Ishikawa (cell line): ENCODE results near the gene NHS.

Experiments
- CEBPB ChIP-seq: IDR thresholded peaks from 2 replicates; pipeline ENCODE4 v1.6.1; 2012
- CREB1 ChIP-seq: IDR thresholded peaks from 2 replicates; pipeline ENCODE4 v1.6.1; 2012; ENCODE audit warnings: low read depth
- EGR1 ChIP-seq: IDR thresholded peaks from 2 replicates; pipeline ENCODE4 v1.6.1; 2012
- EP300 ChIP-seq: IDR thresholded peaks from 2 replicates; pipeline ENCODE4 v1.6.1; 2012; ENCODE audit warnings: borderline replicate concordance
- FOXM1 ChIP-seq: IDR thresholded peaks from 2 replicates; pipeline ENCODE4 v1.6.1; 2012; ENCODE audit warnings: low read depth, borderline replicate concordance
- MAX ChIP-seq: IDR thresholded peaks from 2 replicates; pipeline ENCODE4 v1.6.1; 2012
- NFIC ChIP-seq: IDR thresholded peaks from 2 replicates; pipeline ENCODE4 v1.6.1; 2012
- RAD21 ChIP-seq: IDR thresholded peaks from 2 replicates; pipeline ENCODE4 v1.6.1; 2012; ENCODE audit warnings: low read depth
- REST ChIP-seq: IDR thresholded peaks from 2 replicates; pipeline ENCODE4 v1.6.1; 2012; ENCODE audit warnings: low read depth, mild to moderate bottlenecking
- TAF1 ChIP-seq: IDR thresholded peaks from 2 replicates; pipeline ENCODE4 v1.6.1; 2012; ENCODE audit warnings: low read depth, mild to moderate bottlenecking
- TCF12 ChIP-seq: IDR thresholded peaks from 2 replicates; pipeline ENCODE4 v1.6.1; 2012; ENCODE audit warnings: low read depth
- TEAD4 ChIP-seq: IDR thresholded peaks from 2 replicates; pipeline ENCODE4 v1.6.1; 2012
- USF1 ChIP-seq: IDR thresholded peaks from 2 replicates; pipeline ENCODE4 v1.6.1; 2012
- YY1 ChIP-seq: IDR thresholded peaks from 2 replicates; pipeline ENCODE4 v1.6.1; 2012; ENCODE audit warnings: low read depth
- ZBTB7A ChIP-seq: IDR thresholded peaks from 2 replicates; pipeline ENCODE4 v1.6.1; 2012; ENCODE audit warnings: low read depth

Gene NHS

GRCh38 chrX:17747692-17748091 lies 372.7 kb downstream of the NHS start:
- TF ChIP-seq EGR1 (no peak), TAF1 (no peak), CEBPB (no peak), CREB1 (no peak), MAX (no peak), USF1 (no peak)

- no peak for TF ChIP-seq TEAD4
- no peak for TF ChIP-seq RAD21
- TF ChIP-seq MAX, result no peak
- no peak for TF ChIP-seq USF1
- no peak for TF ChIP-seq EP300
- TF ChIP-seq FOXM1, result no peak
- TF ChIP-seq NFIC, result no peak
- no peak for TF ChIP-seq ZBTB7A
- no peak for TF ChIP-seq REST
- no peak for TF ChIP-seq TAF1
- TF ChIP-seq CREB1, result no peak
- no peak for TF ChIP-seq TCF12
These were observed 373.7 kb downstream of the NHS start for GRCh38 chrX:17748684-17749083.

GRCh38 chrX:17750436-17750835 lies 375.4 kb downstream of the NHS start:
- TF ChIP-seq YY1 (no peak), CREB1 (no peak), TEAD4 (no peak), TAF1 (no peak), USF1 (no peak), TCF12 (no peak), CEBPB (no peak), EGR1 (no peak), MAX (no peak), EP300 (no peak), REST (no peak), NFIC (no peak), FOXM1 (no peak), RAD21 (no peak), ZBTB7A (no peak)

GRCh38 chrX:17758382-17758781 lies 383.4 kb downstream of the NHS start:
- TF ChIP-seq CEBPB (no peak), ZBTB7A (no peak), EP300 (no peak), EGR1 (no peak), MAX (no peak), REST (no peak), CREB1 (no peak), TEAD4 (no peak), TAF1 (no peak), YY1 (no peak), FOXM1 (no peak), TCF12 (no peak), NFIC (no peak), USF1 (no peak), RAD21 (no peak)
